Omental fat pad (tissue), 4 donors: ENCODE results near the gene NLRP8. TPM values are rescaled to one million over a fixed set of nuclear protein-coding genes. Genes with fewer than 3 reads are reported as not detected.
"Not testable (repeated sequence)": the region's sequence is repeated elsewhere in the genome, so short reads cannot be mapped to it uniquely, and the experiment has no call there.

ENCODE experiments used
- ATAC-seq: fragments of 150-250 bp; one replicate; pipeline ENCODE4 v1.9.1; 2016; ENCODE audit warnings: mild to moderate bottlenecking, moderate library complexity; ENCODE audit not compliant: low FRiP score
- DNase-seq: peaks from one replicate; pipeline ENCODE4 v3.0.0-alpha.2; 2019; ENCODE audit warnings: low spot score
- total RNA-seq, 4 donors: library from RNA; depleted of rRNA; stranded (reverse); fragments of >200 nt; gene quantifications; one replicate each; pipeline ENCODE4 v1.1.0, GENCODE V29; 2016
- TF ChIP-seq, protein P1 (sequence below), 3 donors: fragments of 450-650 bp; IDR thresholded peaks; one replicate each; pipeline ENCODE4 v1.5.1; 2016 to 2017; ENCODE audit warnings: antibody characterized with exemption in 3 of 3, mild to moderate bottlenecking in 3 of 3, moderate library complexity in 2 of 3

The NLRP8 gene
- total RNA-seq, 4 donors from 2014 or later, result not detected

DNA sequence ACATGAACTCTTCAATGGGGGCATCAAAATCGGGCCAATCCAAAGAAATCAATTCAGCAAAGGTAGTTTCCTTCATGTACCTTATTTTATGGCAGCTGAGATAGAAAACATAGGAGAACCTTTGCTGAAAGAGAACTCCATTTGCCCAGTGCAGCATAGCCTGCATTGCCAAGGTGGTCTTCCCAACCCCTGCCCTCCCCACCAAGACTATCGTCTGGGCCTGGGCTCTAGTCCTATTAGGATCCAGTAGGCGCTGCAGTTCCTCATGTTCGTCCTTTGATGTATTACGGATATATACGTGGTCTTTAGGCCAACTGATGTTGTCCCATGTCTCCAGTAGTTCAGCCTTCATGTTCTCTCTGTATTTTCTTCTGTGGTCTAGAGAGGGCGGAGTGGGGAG is 34.7 kb upstream of the NLRP8 start:
- TF ChIP-seq, protein P1, sequence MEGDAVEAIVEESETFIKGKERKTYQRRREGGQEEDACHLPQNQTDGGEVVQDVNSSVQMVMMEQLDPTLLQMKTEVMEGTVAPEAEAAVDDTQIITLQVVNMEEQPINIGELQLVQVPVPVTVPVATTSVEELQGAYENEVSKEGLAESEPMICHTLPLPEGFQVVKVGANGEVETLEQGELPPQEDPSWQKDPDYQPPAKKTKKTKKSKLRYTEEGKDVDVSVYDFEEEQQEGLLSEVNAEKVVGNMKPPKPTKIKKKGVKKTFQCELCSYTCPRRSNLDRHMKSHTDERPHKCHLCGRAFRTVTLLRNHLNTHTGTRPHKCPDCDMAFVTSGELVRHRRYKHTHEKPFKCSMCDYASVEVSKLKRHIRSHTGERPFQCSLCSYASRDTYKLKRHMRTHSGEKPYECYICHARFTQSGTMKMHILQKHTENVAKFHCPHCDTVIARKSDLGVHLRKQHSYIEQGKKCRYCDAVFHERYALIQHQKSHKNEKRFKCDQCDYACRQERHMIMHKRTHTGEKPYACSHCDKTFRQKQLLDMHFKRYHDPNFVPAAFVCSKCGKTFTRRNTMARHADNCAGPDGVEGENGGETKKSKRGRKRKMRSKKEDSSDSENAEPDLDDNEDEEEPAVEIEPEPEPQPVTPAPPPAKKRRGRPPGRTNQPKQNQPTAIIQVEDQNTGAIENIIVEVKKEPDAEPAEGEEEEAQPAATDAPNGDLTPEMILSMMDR (IDR thresholded peaks at IDR 0.05), result no peak
- DNase-seq, result no peak
- ATAC-seq, result no peak

DNA sequence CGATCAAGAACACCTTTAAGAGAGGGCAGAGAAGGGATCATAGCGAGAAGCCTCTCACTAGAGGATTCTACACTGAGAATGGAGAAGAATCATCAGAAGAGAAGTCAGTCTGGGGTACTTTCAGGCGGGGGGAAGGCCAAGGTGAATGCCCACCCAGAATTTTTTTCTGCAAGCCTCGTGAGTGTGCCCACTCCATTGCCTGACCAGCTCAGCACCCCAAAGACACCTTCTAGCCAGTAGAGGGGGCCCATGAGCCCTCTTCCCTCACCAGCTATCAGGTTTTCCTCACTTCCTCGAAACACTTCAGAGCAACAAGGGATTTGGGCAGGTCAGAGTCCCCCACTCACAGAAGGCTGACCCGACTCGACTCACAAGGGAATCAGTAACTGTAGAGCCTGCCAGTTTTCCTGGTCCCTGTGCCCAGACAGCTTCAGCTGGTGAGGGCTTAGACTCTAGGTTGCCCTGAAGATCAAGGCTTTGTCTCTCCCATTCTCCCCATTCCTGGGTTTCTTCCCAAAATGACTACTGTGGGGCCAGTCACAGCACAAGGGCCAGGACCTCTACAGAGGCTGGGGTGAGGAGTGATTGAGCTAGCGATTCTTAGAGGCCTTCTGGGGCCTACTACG is 33.9 kb upstream of the NLRP8 start:
- TF ChIP-seq, protein P1 (IDR thresholded peaks at IDR 0.05), result no peak
- no peak for DNase-seq
- ATAC-seq, result no peak

DNA sequence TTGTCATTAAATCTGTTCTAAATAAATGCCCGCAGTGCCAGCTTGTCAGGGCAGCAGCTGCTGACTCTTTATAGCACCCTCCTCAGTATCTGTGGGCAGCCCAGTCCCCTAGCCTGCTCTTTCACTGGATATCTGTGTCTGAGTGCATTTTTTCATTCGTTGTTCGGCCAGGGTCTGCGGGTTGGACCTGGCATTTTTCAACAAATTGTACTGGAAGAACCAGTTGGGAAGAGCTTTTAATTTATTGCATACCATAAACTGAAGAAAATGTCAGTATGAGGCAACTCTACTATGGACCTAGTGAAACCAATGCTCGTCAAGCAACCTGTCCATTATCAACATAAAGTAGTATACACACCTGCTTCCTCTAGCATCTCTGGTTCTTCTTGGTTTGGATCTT is 24.1 kb upstream of the NLRP8 start:
- TF ChIP-seq, protein P1 (IDR thresholded peaks at IDR 0.05), result no peak
- DNase-seq (no peak), ATAC-seq (no peak)

DNA sequence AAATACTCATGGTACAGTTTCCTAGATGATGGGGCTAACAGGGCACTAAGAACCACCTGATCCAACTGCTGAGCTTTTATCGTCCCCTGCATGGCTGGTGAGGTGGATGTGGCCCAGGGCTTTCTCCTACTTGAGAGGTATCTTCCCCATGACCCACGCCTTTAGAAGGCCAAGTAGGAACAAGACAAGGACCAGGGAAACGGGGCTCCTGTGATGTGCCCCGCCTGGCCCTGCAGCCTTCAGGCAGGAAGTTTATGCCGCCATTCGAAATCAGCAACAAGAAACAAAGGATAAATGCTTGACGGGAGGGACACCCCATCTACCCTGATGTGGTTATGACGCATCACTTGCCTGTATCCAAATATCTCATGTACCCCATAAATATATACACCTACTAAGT is 19.6 kb upstream of the NLRP8 start:
- TF ChIP-seq, protein P1 (IDR thresholded peaks at IDR 0.05), result no peak
- DNase-seq (no peak), ATAC-seq (no peak)

DNA sequence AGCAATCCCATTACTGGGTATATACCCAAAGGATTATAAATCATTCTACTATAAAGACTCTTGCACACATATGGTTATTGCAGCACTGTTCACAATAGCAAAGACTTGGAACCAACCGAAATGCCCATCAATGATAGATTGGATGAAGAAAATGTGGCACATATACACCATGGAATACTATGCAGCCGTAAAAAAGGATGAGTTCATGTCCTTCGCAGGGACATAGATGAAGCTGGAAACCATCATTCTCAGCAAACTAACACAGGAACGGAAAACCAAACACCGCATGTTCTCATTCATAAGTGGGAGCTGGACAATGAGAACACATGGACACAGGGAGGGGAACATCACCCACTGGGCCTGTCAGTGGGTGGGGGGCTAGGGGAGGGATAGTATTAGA is 18.4 kb upstream of the NLRP8 start:
- not testable (repeated sequence) for DNase-seq, ATAC-seq

DNA sequence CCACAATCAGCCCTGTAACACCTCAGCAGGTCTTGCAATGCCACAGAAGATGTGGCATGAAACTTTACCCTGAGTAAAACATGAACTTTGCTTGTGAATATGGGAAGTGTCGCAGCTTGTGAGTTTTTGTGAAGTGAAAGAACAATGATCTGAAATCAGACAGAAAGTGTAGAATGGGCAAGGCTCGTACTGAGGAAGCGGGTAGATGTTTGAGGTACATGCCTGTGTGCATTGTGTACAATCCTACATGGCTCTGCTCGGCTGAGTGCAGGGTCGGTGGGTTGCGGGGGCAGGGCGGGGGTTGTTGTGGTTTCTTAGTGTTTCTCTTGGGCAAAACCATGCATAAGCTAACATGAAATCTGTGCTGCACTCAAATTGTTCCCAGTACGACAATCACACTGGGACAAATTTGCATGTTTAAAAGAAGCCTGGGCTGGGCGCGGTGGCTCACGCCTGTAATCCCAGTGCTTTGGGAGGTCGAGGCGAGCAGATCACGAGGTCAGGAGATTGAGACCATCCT is 16.6 kb upstream of the NLRP8 start:
- TF ChIP-seq, protein P1 (IDR thresholded peaks at IDR 0.05), result no peak
- ATAC-seq, result no peak
- DNase-seq, result no peak

DNA sequence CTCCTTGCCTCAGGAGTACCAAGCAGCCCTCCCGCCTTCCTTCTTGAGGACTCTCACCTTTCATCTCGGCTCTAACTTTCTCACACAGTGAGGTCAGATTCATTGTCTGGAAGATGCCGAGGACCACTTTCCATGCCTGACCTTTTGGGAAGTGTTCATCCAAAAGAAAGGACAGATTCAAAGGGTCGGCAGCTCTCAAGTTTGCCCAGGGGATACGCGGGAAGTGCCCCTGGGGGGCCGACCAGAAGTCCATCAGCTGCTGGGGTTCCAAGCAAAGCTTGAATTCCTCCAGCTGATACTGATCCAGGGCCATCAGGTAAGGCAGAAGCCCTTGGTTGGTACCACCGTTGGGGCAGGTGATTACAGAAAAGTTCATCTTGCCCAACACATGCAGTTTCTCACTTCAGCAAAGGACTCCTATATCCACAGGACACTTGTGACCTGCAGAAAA is 15.7 kb upstream of the NLRP8 start, which contains the start of gene NLRP13:
TSS of gene NLRP13 (minus strand) at position 401 of the 451 bp plus-strand sequence. CDS start at position 376, 25 bp downstream.
- TF ChIP-seq, protein P1 (IDR thresholded peaks at IDR 0.05), result no peak
- ATAC-seq (no peak), DNase-seq (no peak)
